Small intestine (tissue), 7 donors: ENCODE results near the gene TTLL10. TPM values are rescaled to one million over a fixed set of nuclear protein-coding genes. Genes with fewer than 3 reads are reported as not detected.

ENCODE experiments used
- DNase-seq, 2 donors: peaks; one replicate each; pipeline versions ENCODE4 v3.0.0 to v3.0.0-alpha.2; 2013
- FAIRE-seq: peaks from 2 replicates; lab custom pipeline; 2012; peaks lifted over from hg19 to GRCh38; lab: Jason Lieb, UNC
- H3K27ac ChIP-seq, 3 donors: one replicate each; pipeline ENCODE4 v1.5.1; 2013; ENCODE audit warnings: low read length in 2 of 3, mild to moderate bottlenecking in 2 of 3, control low read depth in 1 of 3, inconsistent platforms in 1 of 3, low read depth in 1 of 3, moderate library complexity in 1 of 3
- H3K27me3 ChIP-seq, 3 donors: one replicate each; pipeline ENCODE4 v1.6.1; 2013; ENCODE audit warnings: low read length in 3 of 3, inconsistent platforms in 1 of 3; ENCODE audit not compliant: control insufficient read depth in 3 of 3, insufficient read depth in 3 of 3
- H3K36me3 ChIP-seq, 3 donors: one replicate each; pipeline ENCODE4 v1.6.1; 2013; ENCODE audit warnings: low read length in 3 of 3, inconsistent platforms in 1 of 3, low read depth in 1 of 3, mild to moderate bottlenecking in 1 of 3, moderate library complexity in 1 of 3; ENCODE audit not compliant: control insufficient read depth in 3 of 3, insufficient read depth in 2 of 3
- H3K4me1 ChIP-seq, 3 donors: one replicate each; pipeline ENCODE4 v1.6.1; 2013; ENCODE audit warnings: low read length in 2 of 3, inconsistent platforms in 1 of 3, low read depth in 1 of 3, mild to moderate bottlenecking in 1 of 3, moderate library complexity in 1 of 3; ENCODE audit not compliant: control insufficient read depth in 3 of 3, insufficient read depth in 2 of 3
- H3K4me3 ChIP-seq, 3 donors: one replicate each; pipeline ENCODE4 v1.5.1; 2013; ENCODE audit warnings: low read length in 3 of 3, control low read depth in 1 of 3, inconsistent platforms in 1 of 3, low read depth in 1 of 3, mild to moderate bottlenecking in 1 of 3, moderate library complexity in 1 of 3
- H3K9me3 ChIP-seq, 2 donors: one replicate each; pipeline ENCODE4 v1.6.1; 2013; ENCODE audit warnings: low read depth in 1 of 2, low read length in 1 of 2; ENCODE audit not compliant: control insufficient read depth in 2 of 2, insufficient read depth in 1 of 2
- WGBS, 3 donors: extraction: QIAGEN DNeasy Blood & Tissue Kit; methylation state at CpG; one replicate each; pipeline ENCODE4 v1.1.7; 2013; 5-methylcytosine and 5-hydroxymethylcytosine counted together
- polyA plus RNA-seq, 4 donors: library from polyadenylated mRNA; stranded (reverse) in 3 of 4; unstranded in 1 of 4; fragments of 200-250 nt in 3 of 4; fragments of 120-200 nt in 1 of 4; gene quantifications; one replicate each; pipeline versions ENCODE4 v1.2.1 to v1.2.3, GENCODE V29; 2013
- donor health status: healthy with polysubstance abuse.
- donor health status: control.
- donor health status: control.
- donor health status: Bipolar disorder and iron deficiency.
- donor health status: healthy.

The TTLL10 gene
- polyA plus RNA-seq, 4 donors, result 0.21 to 0.36 TPM; not detected in 2

DNA sequence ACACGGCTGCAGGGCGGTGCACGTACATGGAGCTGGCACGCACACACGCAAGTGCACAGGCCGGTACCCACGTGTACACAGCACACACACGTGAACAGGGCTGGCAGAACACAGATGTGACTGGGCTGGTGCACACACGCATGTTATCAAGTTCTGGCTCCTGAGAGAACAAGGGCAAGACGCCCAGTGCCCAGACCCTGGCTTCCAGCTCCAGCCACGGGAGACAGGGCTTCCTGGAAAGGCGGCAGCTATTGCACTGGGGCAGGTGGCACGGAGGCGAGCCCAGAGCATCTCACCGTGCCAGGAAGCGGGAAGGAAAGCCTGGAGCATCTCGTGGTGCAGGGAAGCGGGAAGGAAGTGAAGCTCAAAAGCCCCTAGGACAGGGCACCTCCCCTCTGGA lies 52.2 kb downstream of the TTLL10 start:
- 87 to 90% (median 89%) methylated on average over 18 of the region's 18 CpGs for WGBS, 3 donors
- no peak for FAIRE-seq
- no peak overlapping the region for H3K27ac ChIP-seq

DNA sequence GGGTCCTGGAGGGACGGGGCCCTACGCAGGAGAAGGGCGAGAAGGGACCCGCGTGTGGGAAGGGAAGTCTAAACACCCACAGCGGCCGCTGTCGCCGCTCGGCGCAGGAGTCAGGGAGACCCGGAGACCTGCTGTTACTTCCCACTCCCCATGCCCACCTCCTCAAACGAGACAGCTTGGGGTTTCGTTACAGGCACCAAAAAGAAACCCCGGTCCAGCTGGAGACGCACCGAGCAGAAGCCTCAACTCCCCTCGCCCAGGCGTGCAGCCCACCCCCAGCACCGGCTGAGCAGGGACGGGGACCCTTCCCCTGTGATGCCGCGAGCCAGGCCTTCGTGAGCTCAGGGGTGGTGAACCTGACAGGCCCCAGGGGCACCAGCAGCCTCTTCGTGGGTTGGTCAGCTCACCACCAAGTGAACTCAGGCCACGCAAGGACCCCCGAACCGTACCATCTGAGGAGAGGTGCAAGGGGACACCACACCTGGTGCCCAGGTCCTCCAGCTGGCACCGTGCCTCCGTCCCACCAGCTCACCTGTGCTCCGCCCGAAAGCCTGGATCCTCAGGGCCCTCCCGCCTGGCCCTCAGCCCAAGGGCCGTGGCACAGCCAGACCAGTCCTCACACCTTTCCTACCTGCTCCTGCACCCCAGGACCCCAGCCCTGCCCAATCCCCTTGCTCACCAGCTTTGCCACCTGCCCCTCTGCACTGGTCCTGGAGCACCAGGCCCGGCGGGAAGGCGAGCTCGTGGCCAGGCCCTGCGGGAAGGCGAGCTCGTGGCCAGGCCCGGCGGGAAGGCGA lies 53.1 kb downstream of the TTLL10 start:
- FAIRE-seq (no peak), DNase-seq (no peak)
- H3K27me3 ChIP-seq, result no peaks in the 10 kb centered on the region
- peaks cover 0 to 6% (median 3%) of the 10 kb centered on the region in 3 donors for H3K4me1 ChIP-seq
- H3K4me3 ChIP-seq, result no peak overlapping the region
- peaks cover 19 to 84% (median 29%) of the 10 kb centered on the region in 3 donors for H3K36me3 ChIP-seq
- WGBS, 3 donors, result 92 to 93% (median 92%) methylated on average over 38 to 44 of the region's 44 CpGs
- H3K9me3 ChIP-seq, result no peaks in the 10 kb centered on the region
- H3K27ac ChIP-seq, result no peak overlapping the region

More for the DNA sequence above, 52.2 kb downstream of the TTLL10 start:
- Histone ChIP-seq H3K4me3 (no peak overlapping the region), H3K9me3 (no peaks in the 10 kb centered on the region), H3K4me1 (peaks cover 0 to 6% (median 3%) of the 10 kb centered on the region in 3 donors), H3K36me3 (peaks cover 19 to 92% (median 29%) of the 10 kb centered on the region in 3 donors), H3K27me3 (no peaks in the 10 kb centered on the region)
- no peak for DNase-seq

DNA sequence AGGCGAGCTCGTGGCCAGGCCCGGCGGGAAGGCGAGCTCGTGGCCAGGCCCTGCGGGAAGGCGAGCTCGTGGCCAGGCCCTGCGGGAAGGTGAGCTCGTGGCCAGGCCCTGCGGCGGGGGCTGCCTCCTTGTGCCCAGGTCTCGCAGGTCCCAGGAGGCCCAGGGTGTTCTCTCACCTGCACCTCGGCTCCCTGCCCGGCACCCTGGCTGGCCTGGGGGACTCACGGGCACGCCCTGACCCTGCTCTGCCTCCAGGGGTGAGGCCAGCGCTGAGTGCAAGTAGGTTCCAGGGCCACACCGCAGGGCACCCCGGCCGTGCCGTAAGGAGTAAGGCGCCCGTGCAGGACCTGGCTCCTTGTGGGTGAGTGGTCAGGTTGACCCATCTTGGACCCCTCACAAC lies 53.7 kb downstream of the TTLL10 start:
- no peak overlapping the region for H3K27ac ChIP-seq
- FAIRE-seq, result no peak
- no peak overlapping the region for H3K4me3 ChIP-seq
- H3K9me3 ChIP-seq, result no peaks in the 10 kb centered on the region
- no peaks in the 10 kb centered on the region for H3K27me3 ChIP-seq
- DNase-seq, result no peak
- H3K36me3 ChIP-seq, result peaks cover 19 to 77% (median 26%) of the 10 kb centered on the region in 3 donors
- peaks cover 0 to 6% (median 3%) of the 10 kb centered on the region in 3 donors for H3K4me1 ChIP-seq
- WGBS, 3 donors, result 93 to 96% (median 95%) methylated on average over 18 to 25 of the region's 25 CpGs

DNA sequence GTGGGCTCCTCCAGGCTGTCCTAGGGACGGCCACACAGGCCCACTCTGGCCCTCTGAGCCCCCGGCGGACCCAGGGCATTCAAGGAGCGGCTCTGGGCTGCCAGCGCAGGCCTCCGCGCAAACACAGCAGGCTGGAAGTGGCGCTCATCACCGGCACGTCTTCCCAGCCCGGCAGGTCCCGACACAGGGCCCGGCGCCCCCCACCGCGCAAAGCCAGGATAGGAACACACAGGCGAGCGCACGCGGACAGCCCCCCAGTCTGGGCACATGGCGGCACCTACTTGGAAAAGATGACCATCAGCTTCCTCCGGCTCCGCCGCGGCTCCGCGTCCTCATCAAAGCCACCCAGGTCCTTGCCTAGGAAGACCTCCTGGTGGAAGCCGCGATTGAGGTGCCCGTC lies 54.5 kb downstream of the TTLL10 start:
- Histone ChIP-seq H3K27ac (no peak overlapping the region), H3K9me3 (peaks cover 0 to 5% of the 10 kb centered on the region in 2 donors), H3K4me1 (peaks cover 5 to 9% (median 7%) of the 10 kb centered on the region in 3 donors), H3K27me3 (no peaks in the 10 kb centered on the region), H3K4me3 (no peak overlapping the region), H3K36me3 (peaks cover 19 to 69% (median 20%) of the 10 kb centered on the region in 3 donors)
- 92 to 99% (median 98%) methylated on average over 11 to 30 of the region's 30 CpGs for WGBS, 3 donors
- DNase-seq (no peak), FAIRE-seq (no peak)

DNA sequence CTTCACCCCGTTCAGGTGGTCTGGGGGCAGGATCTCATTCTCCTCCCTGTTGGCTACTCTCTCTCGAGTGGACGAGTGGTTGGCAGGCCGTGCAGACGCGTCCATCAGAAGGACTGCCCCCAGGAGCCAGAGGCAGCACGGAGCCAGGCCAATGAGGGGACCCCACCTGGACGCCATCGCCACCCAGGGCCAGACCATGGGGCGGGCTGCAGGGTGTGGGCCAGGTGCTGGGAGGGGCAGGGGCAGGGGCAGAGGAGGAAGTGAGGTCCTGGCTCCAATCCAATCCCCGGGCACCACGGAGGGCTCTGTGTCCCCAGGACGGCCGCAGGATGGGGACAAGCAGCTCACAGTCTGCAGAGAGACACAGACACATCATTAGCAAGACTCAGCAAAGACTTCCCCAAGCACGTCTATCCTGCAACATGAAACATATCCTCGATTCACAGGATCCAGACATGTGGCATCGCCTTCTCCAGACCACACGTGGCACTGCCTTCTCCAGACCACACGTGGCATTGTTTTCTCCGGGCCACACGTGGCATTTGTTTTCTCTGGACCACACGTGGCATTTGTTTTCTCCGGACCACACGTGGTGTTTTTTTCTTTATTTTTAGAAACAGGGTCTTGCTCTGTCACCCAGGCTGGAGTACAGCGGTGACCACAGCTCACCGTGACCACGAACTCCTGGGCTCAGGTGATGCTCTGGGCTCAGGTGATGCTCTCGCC lies 55.1 kb downstream of the TTLL10 start:
- peaks cover 0 to 9% of the 10 kb centered on the region in 2 donors for H3K9me3 ChIP-seq
- H3K4me1 ChIP-seq, result peaks cover 5 to 9% (median 7%) of the 10 kb centered on the region in 3 donors
- peaks cover 14 to 70% (median 17%) of the 10 kb centered on the region in 3 donors for H3K36me3 ChIP-seq
- H3K27me3 ChIP-seq, result no peaks in the 10 kb centered on the region
- DNase-seq (no peak), FAIRE-seq (no peak)
- WGBS, 3 donors, result 82 to 91% (median 89%) methylated on average over 27 to 28 of the region's 28 CpGs
- H3K4me3 ChIP-seq, result no peak overlapping the region
- no peak overlapping the region for H3K27ac ChIP-seq

DNA sequence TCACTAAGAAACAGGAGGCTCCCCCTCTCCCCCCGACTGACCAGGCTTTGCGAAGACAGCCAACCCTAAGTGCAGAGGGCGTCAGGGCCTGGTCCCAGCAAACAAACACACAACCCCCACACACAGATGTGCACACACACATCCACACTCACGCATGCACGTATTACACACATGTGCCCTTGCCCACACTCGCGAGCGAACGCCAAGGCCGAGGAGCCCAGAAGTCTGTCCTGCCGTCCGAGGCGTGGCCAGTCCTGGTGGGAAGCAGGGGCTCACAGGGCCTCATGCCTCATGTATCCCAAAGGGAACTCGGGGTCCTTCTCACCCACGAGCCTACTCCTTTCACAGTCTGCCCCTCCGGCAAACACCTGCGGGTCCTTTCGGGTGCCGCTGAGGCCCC lies 56.1 kb downstream of the TTLL10 start:
- no peak for DNase-seq
- Histone ChIP-seq H3K4me1 (peaks cover 5 to 12% (median 7%) of the 10 kb centered on the region in 3 donors), H3K4me3 (peak overlapping the region in 2 of 3 donors; percentile 81 to 90), H3K36me3 (peaks cover 10 to 70% (median 14%) of the 10 kb centered on the region in 3 donors), H3K9me3 (peaks cover 0 to 13% of the 10 kb centered on the region in 2 donors), H3K27me3 (no peaks in the 10 kb centered on the region), H3K27ac (no peak overlapping the region)
- WGBS, 3 donors, result 86 to 89% (median 88%) methylated on average over 19 of the region's 19 CpGs
- FAIRE-seq, result no peak

DNA sequence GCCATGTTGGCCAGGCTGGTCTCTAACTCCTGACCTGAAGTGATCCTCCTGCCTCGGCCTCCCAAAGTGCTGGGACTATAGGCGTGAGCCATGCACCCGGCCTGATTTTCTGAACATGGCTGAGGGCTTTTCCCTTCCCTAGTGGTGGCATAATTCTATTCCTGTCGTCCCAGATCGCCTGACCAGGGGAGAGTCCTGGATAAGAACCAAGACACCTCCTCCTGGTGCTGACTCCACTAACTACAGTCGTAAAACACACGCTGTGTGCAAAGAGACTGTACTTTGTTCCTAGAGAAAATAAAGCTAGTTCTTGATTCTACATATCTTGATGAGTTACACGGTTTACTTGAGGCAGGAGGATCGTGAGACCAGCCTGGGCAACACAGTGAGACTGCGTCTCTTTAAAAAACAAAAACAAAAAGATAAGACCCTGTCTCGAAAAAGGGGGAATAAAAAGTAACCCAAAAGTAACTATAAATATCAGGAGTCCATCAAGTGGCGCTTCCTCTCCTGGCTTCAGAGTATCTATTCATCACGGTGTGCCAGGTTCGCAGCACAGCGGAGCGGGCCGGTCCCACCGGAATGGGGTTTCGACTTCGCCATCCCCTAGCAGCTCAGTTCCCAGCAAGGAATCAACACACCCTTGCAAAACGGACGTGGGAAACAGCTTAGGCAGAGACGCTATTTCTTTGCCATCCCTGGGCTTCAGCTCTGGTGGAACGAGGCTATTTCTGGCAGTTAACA lies 57.1 kb downstream of the TTLL10 start:
- DNase-seq (peak; percentile 86 to 94), FAIRE-seq (no peak)
- Histone ChIP-seq H3K27me3 (no peaks in the 10 kb centered on the region), H3K9me3 (peaks cover 0 to 13% of the 10 kb centered on the region in 2 donors), H3K4me3 (peak overlapping the region; percentile 81 to 91 (median 90)), H3K27ac (peak overlapping the region; percentile 87 to 97 (median 94)), H3K36me3 (peaks cover 10 to 70% (median 14%) of the 10 kb centered on the region in 3 donors), H3K4me1 (peaks cover 5 to 12% (median 7%) of the 10 kb centered on the region in 3 donors)
- WGBS, 3 donors, result 5 to 11% (median 6%) methylated on average over 24 of the region's 24 CpGs
